IPS-15b (cell line): Measurements from ENCODE around the gene CHML.

Experiments
- H3K27me3 ChIP-seq: one replicate; pipeline ENCODE4 v1.6.1; 2013; ENCODE audit warnings: low read length; ENCODE audit not compliant: control insufficient read depth, insufficient read depth
- H3K36me3 ChIP-seq: one replicate; pipeline ENCODE4 v1.6.1; 2013; ENCODE audit warnings: low read length; ENCODE audit not compliant: control insufficient read depth, insufficient read depth
- H3K4me1 ChIP-seq: one replicate; pipeline ENCODE4 v1.6.1; 2013; ENCODE audit warnings: mild to moderate bottlenecking, low read length; ENCODE audit not compliant: control insufficient read depth, insufficient read depth
- H3K4me3 ChIP-seq: one replicate; pipeline ENCODE4 v1.5.1; 2013; ENCODE audit warnings: low read depth, low read length
- H3K9ac ChIP-seq: one replicate; pipeline ENCODE4 v1.6.1; 2013; ENCODE audit warnings: low read depth, mild to moderate bottlenecking, low read length
- H3K9me3 ChIP-seq: one replicate; pipeline ENCODE4 v1.6.1; 2013; ENCODE audit warnings: mild to moderate bottlenecking, low read length; ENCODE audit not compliant: control insufficient read depth, insufficient read depth

The CHML gene

GRCh38 chr1:241612533-241613477 is 27.4 kb downstream of the CHML start:
- Histone ChIP-seq H3K36me3 (no peaks in the 10 kb centered on the region), H3K4me1 (no peaks in the 10 kb centered on the region), H3K27me3 (no peaks in the 10 kb centered on the region), H3K9me3 (no peaks in the 10 kb centered on the region), H3K4me3 (no peak overlapping the region), H3K9ac (no peak overlapping the region)

- no peaks in the 10 kb centered on the region for H3K9me3 ChIP-seq
- H3K36me3 ChIP-seq: no peaks in the 10 kb centered on the region
- H3K9ac ChIP-seq: no peak overlapping the region
- no peak overlapping the region for H3K4me3 ChIP-seq
- H3K27me3 ChIP-seq: no peaks in the 10 kb centered on the region
- H3K4me1 ChIP-seq: no peaks in the 10 kb centered on the region
Observed at GRCh38 chr1:241611736-241612135, 28.4 kb downstream of the CHML start.

- Histone ChIP-seq H3K9me3 (no peaks in the 10 kb centered on the region), H3K9ac (no peak overlapping the region), H3K4me1 (no peaks in the 10 kb centered on the region), H3K4me3 (no peak overlapping the region), H3K36me3 (no peaks in the 10 kb centered on the region), H3K27me3 (no peaks in the 10 kb centered on the region)
Observed at GRCh38 chr1:241611063-241611462, 29.1 kb downstream of the CHML start.

GRCh38 chr1:241610056-241610815 is 29.9 kb downstream of the CHML start:
- no peaks in the 10 kb centered on the region for H3K27me3 ChIP-seq
- no peaks in the 10 kb centered on the region for H3K9me3 ChIP-seq
- H3K4me3 ChIP-seq: no peak overlapping the region
- no peak overlapping the region for H3K9ac ChIP-seq
- H3K4me1 ChIP-seq: no peaks in the 10 kb centered on the region
- H3K36me3 ChIP-seq: no peaks in the 10 kb centered on the region

- Histone ChIP-seq H3K27me3 (no peaks in the 10 kb centered on the region), H3K9ac (no peak overlapping the region), H3K4me1 (no peaks in the 10 kb centered on the region), H3K9me3 (no peaks in the 10 kb centered on the region), H3K4me3 (no peak overlapping the region), H3K36me3 (no peaks in the 10 kb centered on the region)
Observed at GRCh38 chr1:241608379-241609033, 31.7 kb downstream of the CHML start.

- Histone ChIP-seq H3K27me3 (no peaks in the 10 kb centered on the region), H3K4me3 (no peak overlapping the region), H3K9ac (no peak overlapping the region), H3K4me1 (no peaks in the 10 kb centered on the region), H3K36me3 (no peaks in the 10 kb centered on the region), H3K9me3 (no peaks in the 10 kb centered on the region)
Observed at GRCh38 chr1:241607497-241607896, 32.7 kb downstream of the CHML start.

- no peaks in the 10 kb centered on the region for H3K27me3 ChIP-seq
- no peaks in the 10 kb centered on the region for H3K9me3 ChIP-seq
- H3K4me3 ChIP-seq: no peak overlapping the region
- no peaks in the 10 kb centered on the region for H3K4me1 ChIP-seq
- H3K9ac ChIP-seq: no peak overlapping the region
- H3K36me3 ChIP-seq: no peaks in the 10 kb centered on the region
Observed at GRCh38 chr1:241606544-241606943, 33.6 kb downstream of the CHML start.

- H3K4me1 ChIP-seq: no peaks in the 10 kb centered on the region
- no peaks in the 10 kb centered on the region for H3K9me3 ChIP-seq
- H3K9ac ChIP-seq: no peak overlapping the region
- H3K4me3 ChIP-seq: no peak overlapping the region
- H3K27me3 ChIP-seq: no peaks in the 10 kb centered on the region
- no peaks in the 10 kb centered on the region for H3K36me3 ChIP-seq
Observed at GRCh38 chr1:241605146-241605805, 34.9 kb downstream of the CHML start.

GRCh38 chr1:241603731-241604245 is 36.4 kb downstream of the CHML start:
- Histone ChIP-seq H3K36me3 (no peaks in the 10 kb centered on the region), H3K4me1 (no peaks in the 10 kb centered on the region), H3K9ac (no peak overlapping the region)

GRCh38 chr1:241600496-241600901 is 39.7 kb downstream of the CHML start:
- H3K4me3 ChIP-seq: no peak overlapping the region
- H3K27me3 ChIP-seq: no peaks in the 10 kb centered on the region
- no peaks in the 10 kb centered on the region for H3K9me3 ChIP-seq
- no peaks in the 10 kb centered on the region for H3K36me3 ChIP-seq
- no peaks in the 10 kb centered on the region for H3K4me1 ChIP-seq
- H3K9ac ChIP-seq: no peak overlapping the region

More at GRCh38 chr1:241603731-241604245, 36.4 kb downstream of the CHML start:
- no peak overlapping the region for H3K4me3 ChIP-seq
- H3K27me3 ChIP-seq: no peaks in the 10 kb centered on the region
- no peaks in the 10 kb centered on the region for H3K9me3 ChIP-seq

- H3K9ac ChIP-seq: no peak overlapping the region
- H3K36me3 ChIP-seq: no peaks in the 10 kb centered on the region
Observed at GRCh38 chr1:241598249-241598648, 41.9 kb downstream of the CHML start.

More at GRCh38 chr1:241598249-241598648, 41.9 kb downstream of the CHML start:
- Histone ChIP-seq H3K4me3 (no peak overlapping the region), H3K27me3 (no peaks in the 10 kb centered on the region), H3K4me1 (no peaks in the 10 kb centered on the region), H3K9me3 (no peaks in the 10 kb centered on the region)
